GM18508 (cell line): Measurements from ENCODE around the gene LRRC63.
"Not testable (repeated sequence)": the region's sequence is repeated elsewhere in the genome, so short reads cannot be mapped to it uniquely, and the experiment has no call there.

ENCODE experiments used
- ATAC-seq: cut with Tn5 transposase; IDR thresholded peaks from one replicate; pipeline ENCODE4 v1.9.1; 2021; ENCODE audit warnings: moderate number of reproducible peaks; ENCODE audit not compliant: insufficient read depth, unreplicated experiment

The LRRC63 gene

GRCh38 chr13:46211483-46212351, at the start of gene LRRC63:
Gene LRRC63 (plus strand): TSS chr13:46211928. CDS start chr13:46213035, 1,107 bp downstream.
- ATAC-seq = peak; percentile 53

GRCh38 chr13:46162741-46163140, 49.0 kb upstream of the LRRC63 start:
- not testable (repeated sequence) for ATAC-seq

GRCh38 chr13:46164661-46165060, 47.1 kb upstream of the LRRC63 start:
- no peak for ATAC-seq

GRCh38 chr13:46165485-46166223, 46.1 kb upstream of the LRRC63 start:
- peak; percentile 45 for ATAC-seq

- ATAC-seq = no peak
Measured at GRCh38 chr13:46166224-46166584, 45.5 kb upstream of the LRRC63 start.

GRCh38 chr13:46166947-46167610, 44.6 kb upstream of the LRRC63 start:
- ATAC-seq = no peak

GRCh38 chr13:46168341-46168740, 43.4 kb upstream of the LRRC63 start:
- ATAC-seq = no peak

GRCh38 chr13:46168783-46169182, 42.9 kb upstream of the LRRC63 start:
- no peak for ATAC-seq

GRCh38 chr13:46169758-46170157, 42.0 kb upstream of the LRRC63 start:
- no peak for ATAC-seq

GRCh38 chr13:46170268-46170667, 41.5 kb upstream of the LRRC63 start:
- no peak for ATAC-seq

GRCh38 chr13:46170687-46171086, 41.0 kb upstream of the LRRC63 start:
- no peak for ATAC-seq

GRCh38 chr13:46171217-46171616, 40.5 kb upstream of the LRRC63 start:
- no peak for ATAC-seq

GRCh38 chr13:46171739-46172138, 40.0 kb upstream of the LRRC63 start:
- ATAC-seq = no peak

- no peak for ATAC-seq
Measured at GRCh38 chr13:46172531-46172991, 39.2 kb upstream of the LRRC63 start.

- ATAC-seq = no peak
Measured at GRCh38 chr13:46173656-46174055, 38.1 kb upstream of the LRRC63 start.

- no peak for ATAC-seq
Measured at GRCh38 chr13:46176756-46177155, 35.0 kb upstream of the LRRC63 start.

GRCh38 chr13:46178143-46178542, 33.6 kb upstream of the LRRC63 start:
- no peak for ATAC-seq

- no peak for ATAC-seq
Measured at GRCh38 chr13:46178821-46179220, 32.9 kb upstream of the LRRC63 start.

GRCh38 chr13:46179491-46179908, 32.2 kb upstream of the LRRC63 start:
- ATAC-seq = no peak

- no peak for ATAC-seq
Measured at GRCh38 chr13:46179969-46180763, 31.6 kb upstream of the LRRC63 start.
